GM10266 (cell line): Measurements from ENCODE around the gene TIAM2.

Experiments
- DNase-seq: peaks from one replicate; pipeline ENCODE4 v3.0.0; 2012; ENCODE audit errors: extremely low spot score
- TF ChIP-seq, protein P1 (sequence below): IDR thresholded peaks from 2 replicates; pipeline ENCODE4 v1.5.1; 2012; ENCODE audit warnings: mild to moderate bottlenecking, low read depth; ENCODE audit not compliant: control insufficient read depth, insufficient read depth; ENCODE audit errors: missing control alignments

The TIAM2 gene

DNA sequence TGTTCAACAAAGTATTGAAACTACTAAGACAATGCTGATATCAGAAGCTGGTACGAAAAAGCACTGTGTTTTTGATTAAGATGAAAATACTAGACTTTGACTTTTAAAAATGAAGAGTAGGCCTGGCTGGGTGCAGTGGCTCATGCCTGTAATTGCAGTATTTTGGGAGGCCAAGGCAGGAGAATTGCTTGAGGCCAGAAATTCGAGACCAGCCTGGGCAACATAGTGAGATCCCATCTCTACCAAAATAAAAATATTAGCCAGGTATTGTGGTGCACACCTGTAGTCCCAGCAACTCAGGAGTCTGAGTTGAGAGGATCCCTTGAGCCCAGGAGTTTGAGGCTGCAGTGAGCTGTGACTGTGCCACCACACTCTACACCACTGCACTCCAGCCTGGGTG is 43.4 kb downstream of the TIAM2 start:
- DNase-seq = no peak
- TF ChIP-seq, protein P1, sequence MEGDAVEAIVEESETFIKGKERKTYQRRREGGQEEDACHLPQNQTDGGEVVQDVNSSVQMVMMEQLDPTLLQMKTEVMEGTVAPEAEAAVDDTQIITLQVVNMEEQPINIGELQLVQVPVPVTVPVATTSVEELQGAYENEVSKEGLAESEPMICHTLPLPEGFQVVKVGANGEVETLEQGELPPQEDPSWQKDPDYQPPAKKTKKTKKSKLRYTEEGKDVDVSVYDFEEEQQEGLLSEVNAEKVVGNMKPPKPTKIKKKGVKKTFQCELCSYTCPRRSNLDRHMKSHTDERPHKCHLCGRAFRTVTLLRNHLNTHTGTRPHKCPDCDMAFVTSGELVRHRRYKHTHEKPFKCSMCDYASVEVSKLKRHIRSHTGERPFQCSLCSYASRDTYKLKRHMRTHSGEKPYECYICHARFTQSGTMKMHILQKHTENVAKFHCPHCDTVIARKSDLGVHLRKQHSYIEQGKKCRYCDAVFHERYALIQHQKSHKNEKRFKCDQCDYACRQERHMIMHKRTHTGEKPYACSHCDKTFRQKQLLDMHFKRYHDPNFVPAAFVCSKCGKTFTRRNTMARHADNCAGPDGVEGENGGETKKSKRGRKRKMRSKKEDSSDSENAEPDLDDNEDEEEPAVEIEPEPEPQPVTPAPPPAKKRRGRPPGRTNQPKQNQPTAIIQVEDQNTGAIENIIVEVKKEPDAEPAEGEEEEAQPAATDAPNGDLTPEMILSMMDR = no peak

DNA sequence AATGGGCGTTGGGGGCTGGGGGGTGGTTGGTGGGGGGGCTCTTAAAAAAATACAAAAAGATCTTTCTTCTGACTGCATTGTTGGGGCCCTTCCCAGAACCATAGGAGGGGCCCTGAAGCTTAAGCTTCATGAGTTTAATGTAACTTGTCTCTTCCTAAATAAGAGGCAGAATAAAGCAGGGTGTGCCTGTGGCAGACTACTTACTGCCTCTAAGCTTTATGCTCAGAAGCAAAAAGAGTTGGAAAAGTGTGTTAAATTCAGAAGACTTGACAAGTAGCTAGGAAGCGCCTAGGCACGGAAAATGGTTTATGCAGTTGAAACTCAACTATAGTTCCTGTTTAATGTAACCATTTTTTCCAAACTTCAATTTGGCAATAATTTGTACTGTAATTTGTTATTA is 44.5 kb downstream of the TIAM2 start:
- TF ChIP-seq, protein P1 = no peak
- no peak for DNase-seq

DNA sequence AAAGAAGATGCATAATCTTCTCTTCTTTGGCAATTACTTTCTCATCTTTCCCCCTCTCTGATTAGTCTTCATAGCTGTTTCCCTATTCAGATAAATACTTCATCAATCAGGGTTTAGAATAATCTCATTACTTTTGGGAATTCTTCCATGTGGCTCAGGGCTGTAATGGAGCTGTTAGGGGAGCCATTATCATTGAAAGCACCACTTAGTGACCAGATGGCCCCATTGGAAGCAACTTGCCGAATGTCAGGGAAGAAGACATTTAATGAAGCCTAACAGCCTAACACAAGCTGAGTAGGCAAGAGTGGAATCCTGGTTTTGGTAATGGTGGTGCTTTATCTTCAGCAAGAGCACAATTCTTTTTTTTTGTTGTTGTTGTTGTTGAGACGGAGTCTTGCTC is 45.0 kb downstream of the TIAM2 start:
- no peak for DNase-seq
- TF ChIP-seq, protein P1 = no peak

DNA sequence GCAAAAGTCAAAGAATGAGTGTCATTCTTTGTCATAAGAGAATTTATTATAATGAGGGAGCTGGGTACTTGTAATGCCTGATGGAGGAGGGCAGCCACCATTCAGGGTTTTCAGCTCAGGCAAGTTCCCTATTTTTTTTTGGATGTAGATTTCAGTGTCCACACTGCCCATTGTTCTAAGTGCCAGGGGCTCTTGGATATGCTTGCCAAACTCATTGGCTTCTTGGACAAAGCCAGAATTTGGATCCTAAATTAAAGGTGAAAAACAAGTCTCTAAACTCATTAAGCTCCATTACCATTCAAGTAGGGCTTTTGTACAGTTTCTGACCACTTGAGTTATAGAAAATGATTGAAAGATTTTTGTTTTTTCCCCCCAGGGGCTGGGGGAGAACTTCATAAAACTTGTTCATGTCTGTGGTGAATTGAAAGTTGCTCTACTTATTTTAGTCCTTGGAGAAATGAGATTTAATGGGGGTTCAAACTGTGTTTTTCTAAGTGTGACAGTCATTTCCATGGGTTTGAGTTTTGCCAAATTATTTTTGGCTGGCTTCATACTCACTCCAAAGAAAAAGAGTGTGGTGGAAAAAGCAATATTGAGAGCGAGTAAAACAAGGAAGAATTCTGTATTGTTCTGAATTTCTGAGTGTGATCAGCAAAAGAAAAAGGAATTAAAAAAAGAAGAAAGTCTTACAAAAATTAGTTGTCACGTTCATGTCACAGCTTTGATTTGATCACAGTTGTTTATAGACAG is 46.0 kb downstream of the TIAM2 start:
- TF ChIP-seq, protein P1 = no peak

DNA sequence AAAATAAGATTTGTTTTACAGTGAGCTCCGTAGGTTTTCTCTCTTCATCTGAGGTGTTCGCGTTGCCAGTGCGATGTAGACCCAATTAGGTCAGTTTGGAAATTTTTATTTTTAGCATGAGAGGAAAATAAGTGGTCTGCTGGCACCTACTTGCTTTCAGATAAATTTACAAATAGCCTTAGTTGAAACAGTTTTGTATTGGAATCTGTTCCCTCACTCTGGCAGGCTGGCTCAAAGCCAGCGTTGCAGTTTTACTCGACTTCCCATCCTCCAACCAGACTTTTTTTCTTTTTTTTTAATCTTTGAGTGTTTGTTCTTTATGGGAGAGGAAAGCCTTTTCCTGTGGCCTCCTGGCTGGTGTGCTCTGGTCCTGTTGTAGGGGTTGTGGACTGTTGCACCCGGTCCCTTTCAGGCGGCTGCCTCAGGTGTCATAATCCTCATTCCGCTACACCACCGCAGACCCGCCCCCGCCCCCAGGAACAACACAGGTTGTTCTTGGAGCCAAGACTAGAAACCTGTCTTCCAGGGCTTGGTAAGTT is 46.7 kb downstream of the TIAM2 start:
- no peak for DNase-seq
- TF ChIP-seq, protein P1 = no peak

More for the DNA sequence above, 46.0 kb downstream of the TIAM2 start:
- no peak for DNase-seq

DNA sequence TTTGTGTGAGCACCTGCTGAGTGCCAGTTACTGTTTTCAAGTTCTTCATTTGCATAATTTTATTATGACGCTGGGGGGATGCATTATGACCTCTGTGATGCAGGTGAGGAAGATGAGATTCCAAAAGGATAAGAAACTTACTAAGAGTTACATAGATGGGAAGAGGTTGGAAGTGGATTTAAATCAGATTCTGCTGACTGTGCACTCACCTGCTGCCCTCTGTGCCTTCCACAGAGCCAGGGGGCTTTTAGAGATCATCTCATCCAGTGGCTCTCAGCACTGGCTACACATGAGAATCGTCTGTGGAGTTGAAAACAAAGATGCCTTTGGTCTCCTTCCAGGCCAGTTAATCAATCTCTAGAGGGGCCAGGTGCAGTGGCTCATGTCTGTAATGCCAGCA is 47.9 kb downstream of the TIAM2 start:
- DNase-seq = no peak
- TF ChIP-seq, protein P1 = no peak
